GM18519 (cell line): ENCODE data around the gene KIF6.

Experiments
- ATAC-seq: cut with Tn5 transposase; IDR thresholded peaks from one replicate; pipeline ENCODE4 v1.9.1; 2021; ENCODE audit warnings: mild to moderate bottlenecking, moderate library complexity; ENCODE audit not compliant: unreplicated experiment, low FRiP score

KIF6 gene

GRCh38 chr6:39363280-39363679 lies 361.9 kb downstream of the KIF6 start:
- no peak for ATAC-seq

- ATAC-seq, result no peak
Observed at GRCh38 chr6:39362487-39362865, 362.7 kb downstream of the KIF6 start.

- ATAC-seq, result no peak
Observed at GRCh38 chr6:39361657-39362486, 363.3 kb downstream of the KIF6 start.

GRCh38 chr6:39360378-39360777 lies 364.8 kb downstream of the KIF6 start:
- no peak for ATAC-seq

GRCh38 chr6:39357998-39358686 lies 367.1 kb downstream of the KIF6 start:
- no peak for ATAC-seq

- no peak for ATAC-seq
Observed at GRCh38 chr6:39353698-39354315, 371.4 kb downstream of the KIF6 start.

GRCh38 chr6:39350723-39351505 lies 374.3 kb downstream of the KIF6 start:
- no peak for ATAC-seq

GRCh38 chr6:39348740-39349139 lies 376.5 kb downstream of the KIF6 start:
- ATAC-seq, result no peak

GRCh38 chr6:39347906-39348585 lies 377.2 kb downstream of the KIF6 start:
- ATAC-seq, result no peak

- no peak for ATAC-seq
Observed at GRCh38 chr6:39347206-39347605, 378.0 kb downstream of the KIF6 start.

- no peak for ATAC-seq
Observed at GRCh38 chr6:39344821-39345280, 380.4 kb downstream of the KIF6 start.

GRCh38 chr6:39343396-39343870 lies 381.8 kb downstream of the KIF6 start:
- ATAC-seq, result no peak

GRCh38 chr6:39342692-39343395 lies 382.4 kb downstream of the KIF6 start:
- no peak for ATAC-seq

- no peak for ATAC-seq
Observed at GRCh38 chr6:39341937-39342336, 383.3 kb downstream of the KIF6 start.

- ATAC-seq, result no peak
Observed at GRCh38 chr6:39341352-39341751, 383.9 kb downstream of the KIF6 start.

GRCh38 chr6:39339868-39340550 lies 385.2 kb downstream of the KIF6 start:
- no peak for ATAC-seq

- no peak for ATAC-seq
Observed at GRCh38 chr6:39339096-39339867, 385.9 kb downstream of the KIF6 start.

- ATAC-seq, result no peak
Observed at GRCh38 chr6:39338397-39338796, 386.8 kb downstream of the KIF6 start.
